GM18861 (cell line): ENCODE measurements around the gene GOLGA3.
"Not testable (repeated sequence)": the region's sequence is repeated elsewhere in the genome, so short reads cannot be mapped to it uniquely, and the experiment has no call there.

ENCODE experiments used
- ATAC-seq: cut with Tn5 transposase; IDR thresholded peaks from one replicate; pipeline ENCODE4 v1.9.1; 2021; ENCODE audit not compliant: unreplicated experiment

The GOLGA3 gene

GRCh38 chr12:132818562-132818961 is 10.1 kb downstream of the GOLGA3 start:
- no peak for ATAC-seq

GRCh38 chr12:132814232-132814631 is 14.4 kb downstream of the GOLGA3 start:
- ATAC-seq, result no peak

GRCh38 chr12:132813443-132813842 is 15.2 kb downstream of the GOLGA3 start:
- ATAC-seq, result no peak

- no peak for ATAC-seq
These were observed 15.9 kb downstream of the GOLGA3 start for GRCh38 chr12:132812631-132813305.

- ATAC-seq, result not testable (repeated sequence)
These were observed 19.3 kb downstream of the GOLGA3 start for GRCh38 chr12:132809391-132809790.

- ATAC-seq, result no peak
These were observed 21.2 kb downstream of the GOLGA3 start for GRCh38 chr12:132807295-132808092.

- no peak for ATAC-seq
These were observed 21.8 kb downstream of the GOLGA3 start for GRCh38 chr12:132806857-132807256.

- ATAC-seq, result no peak
These were observed 24.2 kb downstream of the GOLGA3 start for GRCh38 chr12:132804426-132804861.

- no peak for ATAC-seq
These were observed 24.8 kb downstream of the GOLGA3 start for GRCh38 chr12:132803888-132804287.

- no peak for ATAC-seq
These were observed 25.5 kb downstream of the GOLGA3 start for GRCh38 chr12:132803125-132803524.

- no peak for ATAC-seq
These were observed 26.9 kb downstream of the GOLGA3 start for GRCh38 chr12:132801741-132802140.

- no peak for ATAC-seq
These were observed 29.8 kb downstream of the GOLGA3 start for GRCh38 chr12:132798836-132799235.

GRCh38 chr12:132797820-132798570 is 30.7 kb downstream of the GOLGA3 start:
- ATAC-seq, result no peak

GRCh38 chr12:132795847-132796246 is 32.8 kb downstream of the GOLGA3 start:
- ATAC-seq, result no peak

- not testable (repeated sequence) for ATAC-seq
These were observed 36.7 kb downstream of the GOLGA3 start for GRCh38 chr12:132791940-132792339.

- ATAC-seq, result no peak
These were observed 39.6 kb downstream of the GOLGA3 start for GRCh38 chr12:132789099-132789471.

- no peak for ATAC-seq
These were observed 40.1 kb downstream of the GOLGA3 start for GRCh38 chr12:132788375-132789098.

- ATAC-seq, result no peak
These were observed 40.8 kb downstream of the GOLGA3 start for GRCh38 chr12:132787877-132788276.

GRCh38 chr12:132786192-132786591 is 42.5 kb downstream of the GOLGA3 start:
- ATAC-seq, result no peak

GRCh38 chr12:132784580-132784979 is 44.1 kb downstream of the GOLGA3 start:
- no peak for ATAC-seq

- ATAC-seq, result no peak
These were observed 44.6 kb downstream of the GOLGA3 start for GRCh38 chr12:132783917-132784531.
